Measurements from ENCODE around the gene IKZF2. TPM values are rescaled to one million over a fixed set of nuclear protein-coding genes. Genes with fewer than 3 reads are reported as not detected.

The IKZF2 gene
- total and polyA plus RNA-seq, 10 donors: 0.50 to 43.4 (median 20.4) TPM

GRCh38 chr2:212991120-212991519 lies 160.3 kb downstream of the IKZF2 start:
- intact Hi-C loops (cut with DNase I; ENCODE audit: low total_unique reads): no loop called here
- H3K27me3 ChIP-seq (replicated peaks in 1 of 7): no peaks in the 10 kb centered on the region
- no peak for TF ChIP-seq POLR2AphosphoS5 (IDR thresholded peaks at IDR 0.05)
- no peak for TF ChIP-seq POLR2A (IDR thresholded peaks at IDR 0.05)
- no peak for TF ChIP-seq CTCF (IDR thresholded peaks at IDR 0.05 in 8 of 11, conservative IDR thresholded peaks at IDR 0.05 in 3 of 11)
- no peak for DNase-seq
- 85 to 94% (median 93%) methylated on average over 1 of the region's 1 CpG for WGBS, 5 donors
- no peak overlapping the region for H3K27ac ChIP-seq
- H3K4me3 ChIP-seq: no peak overlapping the region
- H3K4me1 ChIP-seq: no peaks in the 10 kb centered on the region
- H3K9me3 ChIP-seq: no peaks in the 10 kb centered on the region
- H3K36me3 ChIP-seq: peaks cover 0 to 6% (median 0%) of the 10 kb centered on the region in 6 donors

GRCh38 chr2:212990697-212991096 lies 160.7 kb downstream of the IKZF2 start:
- Histone ChIP-seq H3K27me3 (replicated peaks in 1 of 7) (no peaks in the 10 kb centered on the region), H3K4me1 (no peaks in the 10 kb centered on the region), H3K4me3 (no peak overlapping the region), H3K27ac (no peak overlapping the region), H3K36me3 (peaks cover 0 to 6% (median 0%) of the 10 kb centered on the region in 6 donors), H3K9me3 (no peaks in the 10 kb centered on the region)
- WGBS, 5 donors: 53 to 88% (median 79%) methylated on average over 1 of the region's 1 CpG
- DNase-seq: no peak
- intact Hi-C loops (cut with DNase I; ENCODE audit: low total_unique reads): no loop called here
- TF ChIP-seq POLR2A (IDR thresholded peaks at IDR 0.05): no peak

GRCh38 chr2:212987492-212987891 lies 163.9 kb downstream of the IKZF2 start:
- TF ChIP-seq CTCF (IDR thresholded peaks at IDR 0.05 in 8 of 11, conservative IDR thresholded peaks at IDR 0.05 in 3 of 11) (no peak), POLR2AphosphoS5 (IDR thresholded peaks at IDR 0.05) (no peak), POLR2A (IDR thresholded peaks at IDR 0.05) (no peak)
- intact Hi-C loops (cut with DNase I; ENCODE audit: low total_unique reads): no loop called here
- Histone ChIP-seq H3K36me3 (peaks cover 0 to 6% (median 0%) of the 10 kb centered on the region in 6 donors), H3K27ac (no peak overlapping the region), H3K4me1 (no peaks in the 10 kb centered on the region), H3K27me3 (replicated peaks in 1 of 7) (no peaks in the 10 kb centered on the region), H3K4me3 (no peak overlapping the region), H3K9me3 (no peaks in the 10 kb centered on the region)
- DNase-seq: no peak
- WGBS, 5 donors: 92 to 95% (median 93%) methylated on average over 4 of the region's 4 CpGs

GRCh38 chr2:212984129-212984528 lies 167.3 kb downstream of the IKZF2 start:
- Histone ChIP-seq H3K9me3 (no peaks in the 10 kb centered on the region), H3K27ac (no peak overlapping the region), H3K36me3 (peaks cover 0 to 6% (median 0%) of the 10 kb centered on the region in 6 donors), H3K4me3 (no peak overlapping the region), H3K4me1 (peaks cover 0 to 11% (median 2%) of the 10 kb centered on the region in 6 donors), H3K27me3 (replicated peaks in 1 of 7) (no peaks in the 10 kb centered on the region)
- TF ChIP-seq CTCF (IDR thresholded peaks at IDR 0.05 in 8 of 11, conservative IDR thresholded peaks at IDR 0.05 in 3 of 11) (no peak), POLR2A (IDR thresholded peaks at IDR 0.05) (no peak), POLR2AphosphoS5 (IDR thresholded peaks at IDR 0.05) (no peak)
- DNase-seq: no peak
- WGBS, 5 donors: 84 to 88% (median 85%) methylated on average over 6 of the region's 6 CpGs
- intact Hi-C loops (cut with DNase I; ENCODE audit: low total_unique reads): no loop called here

GRCh38 chr2:212979799-212980198 lies 171.6 kb downstream of the IKZF2 start:
- TF ChIP-seq POLR2AphosphoS5 (IDR thresholded peaks at IDR 0.05) (no peak), POLR2A (IDR thresholded peaks at IDR 0.05) (no peak), CTCF (IDR thresholded peaks at IDR 0.05 in 8 of 11, conservative IDR thresholded peaks at IDR 0.05 in 3 of 11) (no peak)
- Histone ChIP-seq H3K4me3 (no peak overlapping the region), H3K27me3 (replicated peaks in 1 of 7) (no peaks in the 10 kb centered on the region), H3K36me3 (no peaks in the 10 kb centered on the region), H3K4me1 (peaks cover 0 to 12% (median 2%) of the 10 kb centered on the region in 6 donors), H3K27ac (no peak overlapping the region), H3K9me3 (no peaks in the 10 kb centered on the region)
- no peak for DNase-seq
- intact Hi-C loops (cut with DNase I; ENCODE audit: low total_unique reads): no loop called here
- WGBS, 5 donors: 17 to 31% (median 25%) methylated on average over 1 of the region's 1 CpG

Data from spleen (tissue), 11 donors.